HG02884 (cell line): ENCODE results near the gene ANO6.

Experiments used
- ATAC-seq: cut with Tn5 transposase; IDR thresholded peaks from one replicate; pipeline ENCODE4 v1.9.1; 2021; ENCODE audit warnings: mild to moderate bottlenecking, moderate library complexity; ENCODE audit not compliant: unreplicated experiment

Gene ANO6

DNA sequence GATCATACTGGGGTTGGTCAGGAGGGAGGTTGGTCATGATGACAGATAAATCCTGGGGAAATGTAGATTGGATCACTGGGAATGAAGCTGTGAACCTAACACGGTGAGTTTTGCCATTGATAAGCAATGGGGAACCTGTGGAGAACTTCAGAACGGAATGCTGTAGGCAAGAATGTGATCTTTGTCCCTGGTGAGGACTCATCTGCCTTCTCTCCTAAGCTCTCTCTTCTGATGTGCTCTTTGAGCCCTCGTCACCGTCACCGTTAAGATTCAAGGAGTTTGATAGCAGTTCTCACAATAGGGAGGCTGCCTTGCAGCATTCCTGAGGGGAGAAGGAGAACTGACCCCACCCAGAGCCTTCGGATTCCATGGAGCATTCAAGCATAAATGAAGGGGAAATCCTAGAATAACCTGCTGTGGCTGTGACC, 217.6 kb downstream of the ANO6 start:
- no peak for ATAC-seq

DNA sequence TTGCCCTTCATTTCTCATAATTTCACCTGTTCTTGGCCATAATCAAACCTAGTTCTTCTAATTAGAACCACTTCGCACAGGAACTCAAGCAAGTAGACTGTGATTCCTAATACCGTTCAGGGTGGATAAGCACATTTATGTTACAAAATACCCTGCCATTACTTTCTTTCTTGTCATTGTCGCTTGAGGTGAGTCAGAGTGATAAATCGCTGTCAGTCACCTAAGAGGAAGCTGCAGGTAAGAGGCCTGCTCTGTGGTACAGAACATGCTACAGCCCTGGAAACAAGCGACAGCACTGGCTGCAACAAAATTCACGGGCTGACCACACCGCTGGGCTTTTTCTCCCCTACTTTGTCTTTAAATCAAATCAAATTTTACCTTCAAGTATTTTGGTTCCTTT, 218.2 kb downstream of the ANO6 start:
- ATAC-seq: no peak

DNA sequence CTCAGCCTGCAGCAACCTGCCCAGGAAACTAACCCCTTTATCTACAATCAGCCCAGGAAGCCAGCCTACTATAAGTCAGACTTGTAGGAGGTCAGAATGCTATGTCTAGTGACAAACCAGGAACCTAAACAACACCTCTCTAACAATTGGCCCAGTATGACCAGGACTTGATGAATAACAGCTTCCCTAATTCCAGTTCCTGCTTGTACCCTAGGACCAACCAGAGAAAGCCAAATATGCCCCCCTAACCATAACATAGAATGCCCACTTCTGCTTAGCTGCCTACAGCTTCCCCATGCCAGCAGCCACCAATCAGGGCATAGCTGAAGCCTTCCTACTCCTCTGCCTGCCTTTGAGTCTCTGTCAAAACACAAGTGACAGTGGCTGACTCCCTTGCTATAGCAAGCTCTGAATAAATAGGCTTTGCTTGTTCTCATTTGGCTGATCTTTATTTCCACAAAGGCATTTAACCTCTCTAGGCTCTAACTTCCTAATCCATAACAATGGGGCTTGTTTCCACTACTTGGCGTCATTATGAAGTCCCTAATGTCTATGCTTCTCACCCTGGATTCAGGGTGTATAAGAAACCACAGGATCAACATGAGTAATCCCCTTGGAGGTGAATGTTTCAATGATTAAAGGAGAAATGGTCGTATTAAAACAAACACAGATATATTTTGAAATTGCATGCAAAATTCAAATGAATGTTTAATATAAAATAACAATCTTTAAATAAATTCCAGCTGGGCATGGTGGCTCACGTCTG, 220.2 kb downstream of the ANO6 start:
- ATAC-seq: no peak

DNA sequence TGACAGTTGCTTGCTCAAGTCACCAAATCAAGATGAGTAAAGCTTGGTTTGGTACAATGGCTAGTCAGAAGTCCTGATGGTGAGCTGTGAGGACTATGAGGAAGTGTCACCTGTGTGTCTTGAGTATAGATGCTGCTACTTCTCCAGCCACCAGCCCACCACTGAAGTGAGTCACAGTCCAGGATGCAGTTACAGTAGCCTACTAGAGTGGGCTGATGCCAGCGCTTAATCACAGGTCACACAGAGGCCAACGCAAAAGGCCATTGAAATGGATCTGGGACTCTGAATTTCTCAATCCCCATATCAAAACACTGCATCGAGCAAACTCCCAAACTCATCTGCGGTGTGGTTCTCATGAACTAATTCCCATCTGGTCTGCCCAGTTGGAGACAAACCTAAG, 223.1 kb downstream of the ANO6 start:
- ATAC-seq: no peak

DNA sequence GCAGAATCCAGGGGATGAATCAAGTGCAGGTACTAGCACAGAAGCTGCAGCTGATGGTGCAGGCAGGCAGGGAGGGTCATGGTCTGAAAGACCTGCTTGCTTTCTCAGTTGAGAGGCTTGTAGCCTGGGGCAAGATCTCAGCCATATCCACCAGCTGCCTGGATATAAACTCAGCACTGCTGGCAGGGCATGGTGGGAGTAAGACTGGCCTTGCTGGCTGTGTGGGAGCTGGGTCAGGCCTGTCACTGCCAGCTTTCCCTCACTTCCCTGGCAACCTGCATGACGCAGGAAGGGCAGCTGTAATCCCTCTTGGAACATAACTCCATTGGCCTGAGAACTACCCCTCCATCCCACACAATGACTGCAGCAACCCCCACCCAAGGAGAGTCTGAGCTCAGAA, 230.1 kb downstream of the ANO6 start:
- no peak for ATAC-seq

DNA sequence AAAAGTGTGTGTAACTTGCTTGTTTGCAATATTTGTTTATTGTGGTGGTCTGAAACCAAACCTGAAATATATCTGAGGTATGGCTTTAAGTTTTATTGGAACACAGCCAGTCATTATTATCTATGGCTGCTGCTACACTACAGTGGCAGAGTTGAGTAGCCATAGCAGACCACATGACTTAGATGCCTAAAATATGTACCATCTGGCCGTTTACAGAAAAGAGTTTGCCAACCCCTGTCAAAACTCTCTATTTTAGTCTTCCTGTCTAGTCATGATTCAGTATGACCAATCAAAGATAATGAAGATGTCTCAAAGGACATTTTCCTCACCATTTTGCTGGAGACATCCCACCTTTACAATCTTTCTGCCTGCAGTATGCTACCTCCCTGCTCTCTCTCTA, 242.3 kb downstream of the ANO6 start:
- no peak for ATAC-seq

DNA sequence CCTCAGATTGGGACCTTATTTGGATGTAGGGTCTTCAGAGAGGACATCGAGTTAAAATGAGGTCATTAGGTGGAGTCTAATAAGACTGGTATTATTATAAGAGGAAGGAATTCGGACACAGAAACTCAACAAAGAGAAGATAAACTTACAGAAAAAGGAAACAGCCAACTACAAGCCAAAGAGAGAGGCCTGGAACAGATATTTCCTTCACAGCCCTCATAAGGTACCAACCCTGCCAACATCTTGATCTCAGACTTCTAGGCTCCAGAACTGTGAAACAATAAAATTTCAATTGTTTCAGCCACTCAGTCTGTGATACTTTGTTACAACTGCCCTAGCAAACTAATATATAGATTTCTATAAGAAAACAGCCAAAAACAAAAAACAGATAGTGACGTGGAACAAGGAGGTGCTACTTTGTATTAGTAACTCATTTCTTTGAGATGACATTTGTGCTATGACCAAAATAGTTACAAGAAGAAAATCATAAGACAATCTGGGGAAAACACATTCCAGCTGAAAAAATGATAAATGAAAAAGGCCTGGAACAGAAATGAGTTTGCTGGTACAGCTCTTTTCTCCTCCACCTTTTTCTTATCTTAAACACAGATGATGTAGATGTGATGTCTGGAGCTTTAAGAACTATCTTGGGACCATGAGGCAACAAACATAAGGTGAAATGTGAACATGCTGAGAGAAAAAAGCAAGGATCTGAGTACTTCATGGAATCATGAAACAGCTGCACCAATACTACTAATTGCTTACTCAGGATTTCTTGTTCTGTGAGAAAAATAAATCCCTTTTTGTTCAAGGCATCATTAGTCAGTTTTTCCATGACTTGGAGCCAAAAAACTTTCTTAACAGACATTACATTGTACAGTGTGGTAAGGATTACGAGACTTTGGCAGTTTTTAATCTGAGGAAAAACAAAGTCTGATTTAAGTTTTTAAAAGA, 243.2 kb downstream of the ANO6 start:
- no peak for ATAC-seq

DNA sequence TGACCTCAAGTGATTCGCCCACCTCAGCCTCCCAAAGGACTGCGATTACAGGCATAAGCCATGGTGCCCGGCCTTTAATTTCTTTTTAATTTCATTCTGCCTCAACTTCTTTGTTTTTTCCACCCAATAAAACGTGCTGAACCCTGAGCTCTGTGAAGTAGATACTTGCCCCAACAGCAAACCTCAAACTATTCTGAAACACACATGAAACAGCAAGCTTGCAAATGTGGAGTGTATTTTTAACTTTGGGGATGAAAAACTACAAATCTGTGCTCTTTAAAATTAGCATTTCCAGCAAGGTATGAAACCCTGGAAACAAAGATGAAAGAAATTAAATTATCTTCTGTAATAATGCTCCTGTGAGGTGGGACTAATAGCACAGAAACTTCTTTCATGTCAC, 246.6 kb downstream of the ANO6 start:
- no peak for ATAC-seq

DNA sequence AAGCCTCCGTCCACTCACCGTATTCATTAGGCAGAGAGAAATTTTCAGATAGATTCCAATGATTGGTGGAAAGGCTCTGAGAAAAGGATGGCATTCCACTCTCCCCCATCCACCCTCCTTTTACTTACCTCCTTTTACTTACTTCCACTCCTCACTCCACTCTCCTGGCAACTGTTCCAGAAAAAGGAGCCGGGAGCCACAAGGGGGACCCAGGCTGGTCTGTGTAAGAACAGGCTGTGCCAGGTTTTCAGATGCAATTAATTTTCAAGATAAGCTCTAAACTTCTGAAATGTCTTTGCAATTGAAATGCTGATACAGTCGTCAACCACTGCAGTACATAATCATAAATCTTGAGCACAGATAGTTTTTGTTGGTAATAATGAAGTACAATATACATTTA, 248.8 kb downstream of the ANO6 start:
- no peak for ATAC-seq

DNA sequence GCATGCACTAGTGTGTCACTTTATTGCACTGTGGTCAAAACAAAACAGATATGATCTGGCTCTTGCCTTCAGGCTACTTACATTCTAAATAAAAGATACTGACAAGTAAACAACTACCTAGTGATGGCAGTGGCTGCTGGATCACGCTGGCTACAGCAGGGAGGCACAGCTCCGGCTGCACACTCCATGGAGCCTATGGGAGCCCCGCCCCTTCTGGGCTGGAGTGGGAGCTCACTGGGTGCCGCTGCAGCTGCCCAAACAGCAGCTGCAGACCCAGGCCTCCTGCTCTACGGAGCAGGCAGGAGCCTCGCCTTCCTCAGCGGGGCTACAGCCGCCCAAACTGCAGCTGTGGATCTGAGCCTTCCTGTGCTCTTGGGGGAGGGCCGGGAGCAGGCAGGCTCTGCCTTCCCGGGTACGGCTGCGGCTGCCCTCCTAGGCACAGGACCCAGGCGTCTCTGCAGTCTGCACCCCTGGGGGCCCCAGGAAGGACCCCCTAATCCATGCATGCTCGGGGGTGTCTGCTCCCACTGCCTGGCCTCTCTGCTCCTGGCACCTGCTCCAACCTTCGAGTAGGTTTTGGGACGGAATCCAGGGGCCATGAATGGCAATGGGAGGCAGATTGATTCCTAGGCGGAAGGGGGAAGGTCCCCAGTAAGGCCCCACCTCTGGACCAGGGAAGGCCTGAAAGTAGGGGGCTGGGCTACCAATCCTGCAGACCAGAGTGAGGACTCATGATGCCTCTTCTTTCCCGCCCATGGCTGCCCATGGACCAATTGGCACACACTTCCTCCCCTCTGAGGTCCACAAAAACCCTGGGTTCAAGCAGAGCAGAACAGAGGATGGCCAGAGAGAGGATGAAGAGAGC, 253.1 kb downstream of the ANO6 start:
- no peak for ATAC-seq

DNA sequence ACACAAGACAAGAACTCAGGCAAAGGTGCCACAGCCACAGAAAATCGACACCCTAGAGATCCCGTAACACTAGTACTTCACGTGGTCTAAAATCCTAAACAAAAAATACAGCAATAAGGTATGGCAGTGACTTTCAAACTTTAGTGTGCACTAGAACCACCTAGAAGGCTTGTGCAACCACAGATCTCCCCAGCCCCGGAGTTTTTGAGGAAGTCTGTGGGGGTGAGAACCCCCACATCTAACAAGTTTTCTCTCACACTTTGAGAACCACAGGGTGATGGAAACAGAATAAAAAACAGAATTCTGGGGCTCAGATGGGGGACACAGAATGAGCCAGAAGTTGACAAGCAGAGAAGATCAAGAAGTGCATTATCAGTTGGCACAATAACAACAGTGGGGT, 254.0 kb downstream of the ANO6 start:
- ATAC-seq: no peak

DNA sequence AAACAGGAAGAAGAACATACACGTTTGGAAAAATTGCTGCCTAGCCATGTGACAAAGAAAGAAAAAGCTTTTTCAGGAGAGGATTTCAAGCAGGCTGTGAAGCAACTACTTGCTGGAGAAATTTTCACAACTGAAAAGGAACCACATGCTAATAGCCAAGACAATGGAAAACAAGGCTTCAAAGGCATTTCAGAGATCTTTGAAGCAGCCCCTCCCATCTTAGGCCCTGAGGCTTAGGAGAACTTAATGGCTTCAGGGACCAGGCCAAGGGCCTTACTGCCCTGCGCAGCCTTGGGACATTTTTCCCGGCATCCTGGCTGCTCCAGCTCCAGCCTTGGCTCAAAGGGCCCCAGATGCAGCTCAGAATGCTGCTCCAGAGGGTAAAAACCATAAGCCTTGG, 257.7 kb downstream of the ANO6 start:
- no peak for ATAC-seq

DNA sequence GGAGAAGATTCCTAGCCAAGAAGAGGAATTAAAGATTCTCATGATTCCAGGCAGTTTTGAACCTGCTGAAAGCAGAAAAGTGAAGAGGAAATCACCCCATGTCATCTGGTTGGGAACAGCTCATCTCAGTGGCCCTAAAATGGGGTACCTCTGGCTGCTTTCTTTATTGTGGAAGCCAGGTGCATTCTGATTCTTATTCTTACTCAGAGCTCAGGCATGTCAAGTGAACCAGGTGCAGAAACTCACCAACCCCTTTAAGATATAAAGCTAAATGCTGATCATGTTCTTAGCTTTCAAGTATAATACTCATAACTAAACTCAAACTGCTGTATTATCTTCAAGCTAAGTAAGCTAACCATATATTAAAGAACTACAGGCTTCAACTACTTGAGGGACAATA, 259.7 kb downstream of the ANO6 start:
- no peak for ATAC-seq

DNA sequence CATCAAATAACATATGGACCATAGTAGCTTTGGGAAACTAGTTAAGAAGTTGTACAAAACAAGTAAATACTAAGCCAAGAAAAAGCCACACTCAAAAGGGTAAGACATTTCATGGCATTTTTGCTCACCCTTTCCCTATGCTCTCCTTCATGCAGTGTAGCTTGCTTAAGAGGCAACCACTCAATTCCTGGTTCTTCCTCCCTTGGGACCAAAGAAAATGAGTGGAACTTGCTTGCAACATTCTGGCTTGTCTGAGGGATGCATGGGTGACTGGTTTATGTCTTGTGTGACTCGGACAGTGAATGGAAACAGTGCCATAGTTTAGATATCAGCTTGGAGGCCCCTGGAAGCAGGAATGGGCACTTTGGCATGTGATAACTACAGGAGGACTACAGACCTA, 261.6 kb downstream of the ANO6 start:
- ATAC-seq: no peak

DNA sequence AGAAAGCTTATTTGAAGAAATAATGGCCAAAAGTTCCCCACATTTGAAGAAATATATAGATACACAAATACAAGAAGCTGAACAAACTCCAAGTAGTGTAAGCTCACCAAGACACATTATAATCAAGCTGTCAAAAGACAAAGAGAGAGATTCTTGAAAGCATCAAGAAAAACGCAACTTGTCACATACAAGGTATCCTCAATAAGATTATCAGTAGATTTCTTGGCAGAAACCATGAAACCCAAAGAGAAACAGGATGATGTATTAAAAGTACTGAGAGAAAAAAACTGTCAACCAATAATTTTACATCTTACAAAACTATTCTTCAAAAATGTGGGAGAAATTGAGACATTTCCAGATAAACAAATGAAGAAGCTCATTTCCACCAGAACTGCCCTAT, 263.0 kb downstream of the ANO6 start:
- ATAC-seq: no peak

DNA sequence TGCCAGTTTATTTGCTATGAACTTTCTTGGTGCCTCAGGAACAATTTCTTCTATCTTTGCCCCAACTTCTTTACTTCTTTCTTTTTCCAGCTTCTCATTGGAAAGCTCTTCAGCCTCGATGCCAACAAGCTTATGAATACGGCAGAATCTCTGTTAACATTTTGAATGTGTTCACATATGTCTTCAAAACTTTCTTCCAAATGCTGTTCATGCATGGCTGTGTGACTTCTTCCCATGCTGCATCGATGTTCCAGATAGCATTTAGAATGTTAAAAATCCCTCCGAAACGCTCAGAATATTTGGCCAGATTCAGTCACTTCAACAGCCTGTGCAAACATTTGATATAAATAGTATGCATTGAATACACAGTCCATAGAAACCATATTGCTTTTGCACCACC, 265.9 kb downstream of the ANO6 start:
- ATAC-seq: no peak

DNA sequence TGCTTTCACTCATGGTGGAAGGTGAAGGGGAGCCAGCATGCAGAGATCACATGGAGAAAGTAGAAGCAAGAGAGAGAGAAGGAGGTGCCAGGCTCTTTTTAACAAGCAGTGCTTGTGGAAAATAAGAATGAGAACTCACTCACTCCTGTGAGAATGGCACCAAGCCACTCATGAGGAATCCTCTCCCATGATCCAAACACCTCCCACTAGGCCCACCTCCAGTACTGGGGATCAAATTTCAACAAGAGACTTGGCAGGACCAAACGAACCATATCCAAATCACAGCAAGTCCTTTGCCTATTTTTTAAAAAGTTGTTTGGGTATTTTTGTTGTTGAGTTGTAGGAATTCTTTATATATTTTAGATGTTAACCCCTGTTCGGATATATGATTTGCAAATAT, 267.7 kb downstream of the ANO6 start:
- ATAC-seq: no peak
